Ovary (tissue), 3 donors: ENCODE data around the gene PDE3A.

ENCODE experiments used
- EP300 ChIP-seq: sonication (generic); formaldehyde crosslinking; IDR thresholded peaks from one replicate; pipeline ENCODE4 v1.6.1; 2017; ENCODE audit warnings: antibody characterized with exemption
- POLR2A ChIP-seq: fragments of 450-650 bp; IDR thresholded peaks from one replicate; pipeline ENCODE4 v1.6.1; 2017; ENCODE audit warnings: antibody characterized with exemption, mild to moderate bottlenecking, moderate library complexity
- TF ChIP-seq, protein P1 (sequence below), 3 donors: fragments of 450-650 bp in 2 of 3; fragments of 200-600 bp in 1 of 3; IDR thresholded peaks; one replicate each; pipeline versions ENCODE4 v1.5.1 to v1.8.0; 2016 to 2022; ENCODE audit warnings: antibody characterized with exemption in 3 of 3, mild to moderate bottlenecking in 1 of 3
- donor health status: DM: no; HTN: no; CAD: no.

- TF ChIP-seq, protein P1, sequence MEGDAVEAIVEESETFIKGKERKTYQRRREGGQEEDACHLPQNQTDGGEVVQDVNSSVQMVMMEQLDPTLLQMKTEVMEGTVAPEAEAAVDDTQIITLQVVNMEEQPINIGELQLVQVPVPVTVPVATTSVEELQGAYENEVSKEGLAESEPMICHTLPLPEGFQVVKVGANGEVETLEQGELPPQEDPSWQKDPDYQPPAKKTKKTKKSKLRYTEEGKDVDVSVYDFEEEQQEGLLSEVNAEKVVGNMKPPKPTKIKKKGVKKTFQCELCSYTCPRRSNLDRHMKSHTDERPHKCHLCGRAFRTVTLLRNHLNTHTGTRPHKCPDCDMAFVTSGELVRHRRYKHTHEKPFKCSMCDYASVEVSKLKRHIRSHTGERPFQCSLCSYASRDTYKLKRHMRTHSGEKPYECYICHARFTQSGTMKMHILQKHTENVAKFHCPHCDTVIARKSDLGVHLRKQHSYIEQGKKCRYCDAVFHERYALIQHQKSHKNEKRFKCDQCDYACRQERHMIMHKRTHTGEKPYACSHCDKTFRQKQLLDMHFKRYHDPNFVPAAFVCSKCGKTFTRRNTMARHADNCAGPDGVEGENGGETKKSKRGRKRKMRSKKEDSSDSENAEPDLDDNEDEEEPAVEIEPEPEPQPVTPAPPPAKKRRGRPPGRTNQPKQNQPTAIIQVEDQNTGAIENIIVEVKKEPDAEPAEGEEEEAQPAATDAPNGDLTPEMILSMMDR (IDR thresholded peaks at IDR 0.05): no peak
- no peak for TF ChIP-seq POLR2A
- TF ChIP-seq EP300: no peak
These were observed 124.0 kb downstream of the PDE3A start for GRCh38 chr12:20492251-20492760.
